MM.1S (cell line): ENCODE results near the gene ANKRD61.

Experiments used
- DNase-seq: peaks from one replicate; pipeline ENCODE4 v3.0.0-alpha.2; 2015
- H2AFZ ChIP-seq: fragments of 300-600 bp; sonication (generic); 2 replicates; pipeline ENCODE4 v1.6.0; 2016; ENCODE audit warnings: antibody characterized with exemption, low read length
- H3F3A ChIP-seq: fragments of 300-600 bp; sonication (generic); 2 replicates; pipeline ENCODE4 v1.6.1; 2016; ENCODE audit warnings: mild to moderate bottlenecking, antibody characterized with exemption, low read length, moderate library complexity, mixed read lengths; ENCODE audit not compliant: insufficient read depth
- H3K27ac ChIP-seq: fragments of 300-600 bp; sonication (generic); 2 replicates; pipeline ENCODE4 v1.5.1; 2016; ENCODE audit warnings: mild to moderate bottlenecking, low read length
- H3K27me3 ChIP-seq: fragments of 300-600 bp; sonication (generic); replicated peaks from 2 replicates; pipeline ENCODE4 v1.6.0; 2016; ENCODE audit warnings: low read length; ENCODE audit not compliant: insufficient read depth
- H3K36me3 ChIP-seq: fragments of 300-600 bp; sonication (generic); replicated peaks from 2 replicates; pipeline ENCODE4 v1.6.1; 2016; ENCODE audit warnings: mild to moderate bottlenecking, low read length, mixed read lengths; ENCODE audit not compliant: insufficient read depth
- H3K4me1 ChIP-seq: fragments of 300-600 bp; sonication (generic); 2 replicates; pipeline ENCODE4 v1.6.1; 2016; ENCODE audit warnings: low read length, mixed read lengths
- H3K4me2 ChIP-seq: fragments of 300-600 bp; sonication (generic); 2 replicates; pipeline ENCODE4 v1.6.0; 2016; ENCODE audit warnings: low read depth, low read length
- H3K4me3 ChIP-seq: fragments of 300-600 bp; sonication (generic); 2 replicates; pipeline ENCODE4 v1.5.1; 2016; ENCODE audit warnings: low read length, mixed read lengths
- H3K79me2 ChIP-seq: fragments of 300-600 bp; sonication (generic); 2 replicates; pipeline ENCODE4 v1.6.1; 2016; ENCODE audit warnings: mixed run types, low read length, mixed read lengths
- H3K9ac ChIP-seq: fragments of 300-600 bp; sonication (generic); 2 replicates; pipeline ENCODE4 v1.6.1; 2016; ENCODE audit warnings: low read length, mixed read lengths
- H3K9me2 ChIP-seq: fragments of 300-600 bp; sonication (generic); replicated peaks from 2 replicates; pipeline ENCODE4 v1.6.1; 2016; ENCODE audit warnings: mild to moderate bottlenecking, low read length, mixed read lengths; ENCODE audit not compliant: insufficient read depth
- H3K9me3 ChIP-seq: fragments of 300-600 bp; sonication (generic); replicated peaks from 2 replicates; pipeline ENCODE4 v1.6.1; 2016; ENCODE audit warnings: mild to moderate bottlenecking, low read length, mixed read lengths; ENCODE audit not compliant: insufficient read depth
- H4K20me1 ChIP-seq: fragments of 300-600 bp; sonication (generic); 2 replicates; pipeline ENCODE4 v1.6.1; 2016; ENCODE audit warnings: mild to moderate bottlenecking, low read length, moderate library complexity, mixed read lengths; ENCODE audit not compliant: insufficient read depth
- EZH2 ChIP-seq: fragments of 300-600 bp; sonication (generic); optimal IDR thresholded peaks from 2 replicates; pipeline ENCODE3; 2017; ENCODE audit warnings: low read depth, mild to moderate bottlenecking, antibody characterized with exemption, low read length, mixed read lengths
- EZH2phosphoT487 ChIP-seq: fragments of 300-600 bp; sonication (generic); IDR thresholded peaks from 2 replicates; pipeline ENCODE4 v1.6.1; 2018; ENCODE audit warnings: antibody characterized with exemption, low read length
- TF ChIP-seq, protein P1 (sequence below): fragments of 300-600 bp; sonication (generic); IDR thresholded peaks from 2 replicates; pipeline ENCODE4 v1.5.1; 2016; ENCODE audit warnings: antibody characterized with exemption, low read length, mixed read lengths

Gene ANKRD61

GRCh38 chr7:6020371-6021286 lies 10.5 kb upstream of the ANKRD61 start:
- H3K27me3 ChIP-seq = no peaks in the 10 kb centered on the region
- TF ChIP-seq EZH2 (no peak), EZH2phosphoT487 (no peak)
- TF ChIP-seq, protein P1, sequence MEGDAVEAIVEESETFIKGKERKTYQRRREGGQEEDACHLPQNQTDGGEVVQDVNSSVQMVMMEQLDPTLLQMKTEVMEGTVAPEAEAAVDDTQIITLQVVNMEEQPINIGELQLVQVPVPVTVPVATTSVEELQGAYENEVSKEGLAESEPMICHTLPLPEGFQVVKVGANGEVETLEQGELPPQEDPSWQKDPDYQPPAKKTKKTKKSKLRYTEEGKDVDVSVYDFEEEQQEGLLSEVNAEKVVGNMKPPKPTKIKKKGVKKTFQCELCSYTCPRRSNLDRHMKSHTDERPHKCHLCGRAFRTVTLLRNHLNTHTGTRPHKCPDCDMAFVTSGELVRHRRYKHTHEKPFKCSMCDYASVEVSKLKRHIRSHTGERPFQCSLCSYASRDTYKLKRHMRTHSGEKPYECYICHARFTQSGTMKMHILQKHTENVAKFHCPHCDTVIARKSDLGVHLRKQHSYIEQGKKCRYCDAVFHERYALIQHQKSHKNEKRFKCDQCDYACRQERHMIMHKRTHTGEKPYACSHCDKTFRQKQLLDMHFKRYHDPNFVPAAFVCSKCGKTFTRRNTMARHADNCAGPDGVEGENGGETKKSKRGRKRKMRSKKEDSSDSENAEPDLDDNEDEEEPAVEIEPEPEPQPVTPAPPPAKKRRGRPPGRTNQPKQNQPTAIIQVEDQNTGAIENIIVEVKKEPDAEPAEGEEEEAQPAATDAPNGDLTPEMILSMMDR = no peak
- H3F3A ChIP-seq = 0 out of 2 replicates have a peak, but pooled peaks cover 3% of the 10 kb centered on the region
- H3K27ac ChIP-seq = no peak overlapping the region
- no peaks in the 10 kb centered on the region for H4K20me1 ChIP-seq
- peaks cover 18% of the 10 kb centered on the region for H3K36me3 ChIP-seq
- H3K4me3 ChIP-seq = no peak overlapping the region
- peaks cover 22% of the 10 kb centered on the region for H3K79me2 ChIP-seq
- H3K9ac ChIP-seq = no peak overlapping the region
- no peak for DNase-seq
- no peaks in the 10 kb centered on the region for H3K9me3 ChIP-seq
- no peaks in the 10 kb centered on the region for H3K4me1 ChIP-seq
- H3K9me2 ChIP-seq = no peaks in the 10 kb centered on the region
- no peak overlapping the region for H3K4me2 ChIP-seq
- H2AFZ ChIP-seq = no peak overlapping the region

DNA sequence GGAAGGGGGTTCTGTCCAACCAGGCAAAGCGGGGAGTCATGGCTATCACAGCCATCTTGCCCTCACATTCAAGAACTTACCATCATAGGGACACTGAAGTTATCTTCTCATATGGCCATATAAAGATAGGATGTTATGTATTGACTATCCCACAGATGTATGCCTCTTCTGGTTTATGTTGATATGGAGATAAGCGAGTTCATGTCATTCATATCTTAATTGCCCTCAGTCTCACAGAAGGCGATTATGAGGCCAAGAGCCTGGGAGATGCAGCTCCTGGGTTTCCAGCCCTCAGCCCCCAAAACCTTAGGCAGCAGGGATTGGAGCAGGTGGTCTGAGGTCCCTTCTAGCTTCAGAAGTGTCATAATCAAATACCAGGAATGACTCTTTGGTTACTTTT lies 8.5 kb upstream of the ANKRD61 start:
- no peak for DNase-seq
- Histone ChIP-seq H3K36me3 (peaks cover 21% of the 10 kb centered on the region; the same call in 1 of the 2 replicates), H3K4me1 (no peaks in the 10 kb centered on the region), H3K4me2 (no peak overlapping the region), H3F3A (0 out of 2 replicates have a peak, but pooled peaks cover 3% of the 10 kb centered on the region), H3K9me3 (no peaks in the 10 kb centered on the region), H2AFZ (no peak overlapping the region), H3K4me3 (no peak overlapping the region), H3K79me2 (peaks cover 18% of the 10 kb centered on the region), H4K20me1 (no peaks in the 10 kb centered on the region), H3K9ac (no peak overlapping the region), H3K27ac (no peak overlapping the region), H3K9me2 (no peaks in the 10 kb centered on the region), H3K27me3 (no peaks in the 10 kb centered on the region)
- TF ChIP-seq, protein P1 = no peak
- TF ChIP-seq EZH2phosphoT487 (no peak), EZH2 (no peak)

DNA sequence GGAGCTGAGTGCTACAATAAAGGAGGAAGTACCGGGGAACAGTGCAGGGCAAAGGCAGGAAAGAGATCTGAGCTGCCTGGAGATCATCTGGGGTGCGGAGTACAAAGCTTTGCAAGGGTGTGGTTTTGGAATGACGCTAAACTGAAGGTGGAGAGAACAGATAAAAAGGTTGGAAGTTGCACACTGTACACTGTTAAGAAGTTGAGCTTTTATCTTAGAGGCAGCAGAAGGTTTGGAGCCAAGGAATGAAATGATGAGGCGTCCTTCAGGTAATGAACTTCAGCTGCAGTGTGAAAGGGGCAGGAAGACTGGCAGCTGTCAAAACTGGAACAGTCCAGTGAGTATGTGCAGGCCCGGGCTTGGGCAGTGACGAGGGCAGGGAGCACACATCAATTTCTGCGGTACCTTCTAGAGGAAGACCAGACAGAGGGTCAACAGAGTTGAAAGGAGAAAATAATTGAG lies 7.2 kb upstream of the ANKRD61 start:
- Histone ChIP-seq H3K79me2 (peaks cover 18% of the 10 kb centered on the region), H3K9me2 (no peaks in the 10 kb centered on the region), H3K4me2 (no peak overlapping the region), H3K27me3 (no peaks in the 10 kb centered on the region), H3K9ac (no peak overlapping the region), H2AFZ (no peak overlapping the region), H3K9me3 (no peaks in the 10 kb centered on the region), H4K20me1 (no peaks in the 10 kb centered on the region), H3K4me1 (no peaks in the 10 kb centered on the region), H3K36me3 (peaks cover 24% of the 10 kb centered on the region; the same call in 1 of the 2 replicates), H3K27ac (no peak overlapping the region), H3F3A (0 out of 2 replicates have a peak, but pooled peaks cover 3% of the 10 kb centered on the region), H3K4me3 (no peak overlapping the region)
- DNase-seq = no peak
- no peak for TF ChIP-seq EZH2phosphoT487
- TF ChIP-seq, protein P1 = no peak
- no peak for TF ChIP-seq EZH2
